CD14-positive monocyte (primary cell): ENCODE results near the gene GPC6. TPM values are rescaled to one million over a fixed set of nuclear protein-coding genes. Genes with fewer than 3 reads are reported as not detected.

Source experiments
- DNase-seq, 3 donors: peaks; one replicate each; pipeline ENCODE4 v3.0.0-alpha.2; 2011 to 2022
- H2AFZ ChIP-seq: 2 replicates; pipeline ENCODE4 v1.6.0; 2012; ENCODE audit warnings: mild to moderate bottlenecking, low read depth, low read length, inconsistent platforms; ENCODE audit not compliant: insufficient read depth, poor library complexity, severe bottlenecking
- H3K27ac ChIP-seq, 2 donors: 1 replicate in 1 of 2; 2 replicates in 1 of 2; pipeline ENCODE4 v1.5.1; 2012 to 2013; ENCODE audit warnings: low read length in 2 of 2, control low read depth in 1 of 2, inconsistent platforms in 1 of 2, low read depth in 1 of 2, mild to moderate bottlenecking in 1 of 2
- H3K27me3 ChIP-seq, 2 donors: one replicate each; pipeline versions ENCODE4 v1.6.0 to v1.6.1; 2011 to 2013; ENCODE audit warnings: low read length in 2 of 2; ENCODE audit not compliant: control insufficient read depth in 2 of 2, insufficient read depth in 2 of 2
- H3K36me3 ChIP-seq, 2 donors: replicated peaks in 1 of 2; 1 replicate in 1 of 2; 2 replicates in 1 of 2; pipeline versions ENCODE4 v1.5.1 to v1.6.1; 2012 to 2013; ENCODE audit warnings: low read length in 2 of 2, control low read depth in 1 of 2, inconsistent platforms in 1 of 2, mild to moderate bottlenecking in 1 of 2; ENCODE audit not compliant: insufficient read depth in 2 of 2, control insufficient read depth in 1 of 2
- H3K4me1 ChIP-seq, 2 donors: 1 replicate in 1 of 2; 2 replicates in 1 of 2; pipeline versions ENCODE4 v1.5.1 to v1.6.1; 2012 to 2013; ENCODE audit warnings: low read length in 2 of 2, control low read depth in 1 of 2, inconsistent platforms in 1 of 2, mild to moderate bottlenecking in 1 of 2, moderate library complexity in 1 of 2; ENCODE audit not compliant: insufficient read depth in 2 of 2, control insufficient read depth in 1 of 2
- H3K4me2 ChIP-seq: replicated peaks from 2 replicates; pipeline ENCODE3; 2012; ENCODE audit warnings: low read length, moderate library complexity, mild to moderate bottlenecking; ENCODE audit not compliant: poor library complexity, severe bottlenecking; ENCODE audit errors: extremely low read depth
- H3K4me3 ChIP-seq, 3 experiments: fragments of 200-600 bp in 1 of 3; sonication (generic) in 1 of 3; replicated peaks in 1 of 3; 1 replicate in 2 of 3; 2 replicates in 1 of 3; pipeline ENCODE4 v1.5.1; 2011 to 2013; ENCODE audit warnings: low read length in 3 of 3, mild to moderate bottlenecking in 3 of 3, control low read depth in 2 of 3, low read depth in 2 of 3, inconsistent platforms in 1 of 3, moderate library complexity in 1 of 3
- H3K79me2 ChIP-seq: 2 replicates; pipeline ENCODE4 v1.6.0; 2012; ENCODE audit warnings: mild to moderate bottlenecking, control low read depth, inconsistent platforms, low read length, moderate library complexity; ENCODE audit not compliant: insufficient read depth
- H3K9ac ChIP-seq: 2 replicates; pipeline ENCODE4 v1.6.0; 2017; ENCODE audit warnings: low read length, mild to moderate bottlenecking; ENCODE audit not compliant: insufficient read depth, poor library complexity, severe bottlenecking
- H3K9me3 ChIP-seq, 2 donors: replicated peaks in 1 of 2; 1 replicate in 1 of 2; 2 replicates in 1 of 2; pipeline versions ENCODE4 v1.5.1 to v1.6.1; 2012 to 2013; ENCODE audit warnings: low read length in 2 of 2, control low read depth in 1 of 2; ENCODE audit not compliant: control insufficient read depth in 1 of 2, insufficient read depth in 1 of 2
- H4K20me1 ChIP-seq: 2 replicates; pipeline ENCODE4 v1.6.0; 2012; ENCODE audit warnings: mild to moderate bottlenecking, low read length, control low read depth, moderate library complexity; ENCODE audit not compliant: insufficient read depth
- H3K27ac Mint-ChIP-seq, 7 donors: one replicate each; pipeline ENCODE4 v1.8.0; 2020; ENCODE audit warnings: mild to moderate bottlenecking in 7 of 7, mixed read lengths in 7 of 7, moderate library complexity in 6 of 7, inconsistent platforms in 2 of 7
- H3K27me3 Mint-ChIP-seq, 3 donors: one replicate each; pipeline ENCODE4 v1.8.0; 2021 to 2022; ENCODE audit warnings: low read depth in 3 of 3, mild to moderate bottlenecking in 3 of 3, mixed read lengths in 3 of 3, moderate library complexity in 3 of 3, inconsistent platforms in 1 of 3
- H3K36me3 Mint-ChIP-seq, 2 donors: one replicate each; pipeline ENCODE4 v1.8.0; 2020; ENCODE audit warnings: mixed read lengths in 2 of 2, inconsistent platforms in 1 of 2, mild to moderate bottlenecking in 1 of 2
- H3K4me1 Mint-ChIP-seq: one replicate; pipeline ENCODE4 v1.8.0; 2020; ENCODE audit warnings: mild to moderate bottlenecking, mixed read lengths
- H3K4me3 Mint-ChIP-seq, 2 donors: one replicate each; pipeline ENCODE4 v1.8.0; 2020; ENCODE audit warnings: mild to moderate bottlenecking in 2 of 2, mixed read lengths in 2 of 2, moderate library complexity in 1 of 2
- H3K9me3 Mint-ChIP-seq, 7 donors: one replicate each; pipeline ENCODE4 v1.8.0; 2020 to 2022; ENCODE audit warnings: mixed read lengths in 7 of 7, mild to moderate bottlenecking in 6 of 7, moderate library complexity in 6 of 7, inconsistent platforms in 2 of 7
- CTCF ChIP-seq: fragments of 200-600 bp; IDR thresholded peaks from one replicate; pipeline ENCODE4 v1.8.0; 2022; ENCODE audit warnings: antibody characterized with exemption, mild to moderate bottlenecking
- WGBS: methylation state at CpG from one replicate; pipeline ENCODE4 v1.1.5; 2013; ENCODE audit warnings: missing lambda C conversion rate; ENCODE audit not compliant: insufficient coverage; 5-methylcytosine and 5-hydroxymethylcytosine counted together
- intact Hi-C, 2 donors: fragments of 100-400 bp; cut with micrococcal nuclease; formaldehyde crosslinking; loops; one replicate each; pipeline versions ENCODE4 v1.15.0 to v1.15.1; 2023
- polyA plus RNA-seq, 3 donors: library from polyadenylated mRNA; depleted of rRNA in 1 of 3; unstranded in 2 of 3; stranded (reverse) in 1 of 3; fragments of 300-500 nt in 2 of 3; fragments of >200 nt in 1 of 3; fragmentation: Illumina TruSeq in 2 of 3; gene quantifications; 1 replicate in 2 of 3; 2 replicates in 1 of 3; pipeline ENCODE4 v1.2.3, GENCODE V29; 2012 to 2021

Gene GPC6
- polyA plus RNA-seq, 3 donors: not detected

GRCh38 chr13:94305463-94305862 lies 1078.9 kb downstream of the GPC6 start:
- no peak overlapping the region for H3K27ac Mint-ChIP-seq
- Histone ChIP-seq H2AFZ (no peak overlapping the region), H4K20me1 (no peaks in the 10 kb centered on the region), H3K4me2 (no peak overlapping the region), H3K9me3 (no peaks in the 10 kb centered on the region), H3K27me3 (no peaks in the 10 kb centered on the region), H3K4me3 (no peak overlapping the region), H3K9ac (no peak overlapping the region), H3K4me1 (no peaks in the 10 kb centered on the region), H3K79me2 (no peaks in the 10 kb centered on the region), H3K27ac (no peak overlapping the region), H3K36me3 (no peaks in the 10 kb centered on the region)
- intact Hi-C loops: no loop called here
- no peak overlapping the region for H3K4me3 Mint-ChIP-seq
- no peaks in the 10 kb centered on the region for H3K4me1 Mint-ChIP-seq
- H3K9me3 Mint-ChIP-seq: peaks cover 0 to 2% (median 1%) of the 10 kb centered on the region in 7 donors
- TF ChIP-seq CTCF: no peak
- no CpG with 5 or more reads among the region's 1 CpG for WGBS
- H3K27me3 Mint-ChIP-seq: peaks cover 0 to 2% (median 0%) of the 10 kb centered on the region in 3 donors
- no peak for DNase-seq
- H3K36me3 Mint-ChIP-seq: no peaks in the 10 kb centered on the region

- Histone ChIP-seq H3K36me3 (no peaks in the 10 kb centered on the region), H3K27ac (no peak overlapping the region), H3K4me1 (no peaks in the 10 kb centered on the region), H3K4me2 (no peak overlapping the region), H4K20me1 (no peaks in the 10 kb centered on the region), H3K9ac (no peak overlapping the region), H3K9me3 (no peaks in the 10 kb centered on the region), H3K4me3 (no peak overlapping the region), H3K27me3 (no peaks in the 10 kb centered on the region), H3K79me2 (no peaks in the 10 kb centered on the region), H2AFZ (no peak overlapping the region)
- Mint-ChIP-seq H3K4me1 (no peaks in the 10 kb centered on the region), H3K27me3 (peaks cover 0 to 2% (median 0%) of the 10 kb centered on the region in 3 donors), H3K27ac (no peak overlapping the region), H3K36me3 (no peaks in the 10 kb centered on the region), H3K9me3 (peaks cover 0 to 2% (median 1%) of the 10 kb centered on the region in 7 donors), H3K4me3 (no peak overlapping the region)
- intact Hi-C loops: no loop called here
- no peak for TF ChIP-seq CTCF
- WGBS: 94% methylated on average over 4 of the region's 4 CpGs
- no peak for DNase-seq
Observed at GRCh38 chr13:94305934-94306333, 1079.3 kb downstream of the GPC6 start.
